WERI-Rb-1 (cell line): ENCODE data around the gene GMDS.

Experiments used
- DNase-seq: peaks from one replicate; pipeline ENCODE4 v3.0.0-alpha.2; 2020
- H3K27ac ChIP-seq: fragments of 250-450 bp; sonication (Bioruptor Pico); 2 replicates; pipeline ENCODE4 v1.5.1; 2020; ENCODE audit warnings: mild to moderate bottlenecking, moderate library complexity
- H3K27me3 ChIP-seq: fragments of 250-450 bp; sonication (Bioruptor Pico); 2 replicates; pipeline ENCODE4 v1.5.1; 2021; ENCODE audit warnings: mild to moderate bottlenecking, low read depth, moderate library complexity; ENCODE audit not compliant: insufficient read depth, severe bottlenecking
- H3K36me3 ChIP-seq: fragments of 250-450 bp; sonication (Bioruptor Pico); 2 replicates; pipeline ENCODE4 v1.5.1; 2020; ENCODE audit warnings: mild to moderate bottlenecking, moderate library complexity
- H3K4me3 ChIP-seq: 2 replicates; pipeline ENCODE4 v1.5.1; 2011; ENCODE audit warnings: low read depth, mild to moderate bottlenecking, control low read depth, low read length
- H3K9me3 ChIP-seq: fragments of 250-450 bp; sonication (Bioruptor Pico); 2 replicates; pipeline ENCODE4 v1.5.1; 2021; ENCODE audit warnings: mild to moderate bottlenecking, moderate library complexity; ENCODE audit not compliant: severe bottlenecking
- CTCF ChIP-seq: IDR thresholded peaks from 2 replicates; pipeline ENCODE4 v1.5.1; 2011; ENCODE audit warnings: low read depth, mild to moderate bottlenecking, control low read depth, inconsistent platforms, low read length

The GMDS gene

GRCh38 chr6:1579096-1579495 is 666.3 kb downstream of the GMDS start:
- Histone ChIP-seq H3K9me3 (no peaks in the 10 kb centered on the region), H3K27me3 (no peaks in the 10 kb centered on the region), H3K36me3 (no peaks in the 10 kb centered on the region), H3K4me3 (no peak overlapping the region), H3K27ac (no peak overlapping the region)
- no peak for TF ChIP-seq CTCF
- DNase-seq: no peak

- no peak for TF ChIP-seq CTCF
- DNase-seq: no peak
- no peaks in the 10 kb centered on the region for H3K9me3 ChIP-seq
- H3K36me3 ChIP-seq: no peaks in the 10 kb centered on the region
- H3K27me3 ChIP-seq: no peaks in the 10 kb centered on the region
- no peak overlapping the region for H3K4me3 ChIP-seq
- no peak overlapping the region for H3K27ac ChIP-seq
Measured at GRCh38 chr6:1577896-1578745, 667.3 kb downstream of the GMDS start.

GRCh38 chr6:1577146-1577680 is 668.2 kb downstream of the GMDS start:
- no peak for DNase-seq
- no peak overlapping the region for H3K27ac ChIP-seq
- H3K36me3 ChIP-seq: no peaks in the 10 kb centered on the region
- H3K9me3 ChIP-seq: no peaks in the 10 kb centered on the region
- H3K4me3 ChIP-seq: no peak overlapping the region
- no peaks in the 10 kb centered on the region for H3K27me3 ChIP-seq
- TF ChIP-seq CTCF: no peak

GRCh38 chr6:1576711-1577110 is 668.7 kb downstream of the GMDS start:
- H3K36me3 ChIP-seq: no peaks in the 10 kb centered on the region
- H3K4me3 ChIP-seq: no peak overlapping the region
- no peak for DNase-seq
- H3K27me3 ChIP-seq: no peaks in the 10 kb centered on the region
- no peaks in the 10 kb centered on the region for H3K9me3 ChIP-seq
- no peak for TF ChIP-seq CTCF
- no peak overlapping the region for H3K27ac ChIP-seq

- H3K4me3 ChIP-seq: no peak overlapping the region
- H3K27ac ChIP-seq: no peak overlapping the region
- no peak for TF ChIP-seq CTCF
- H3K36me3 ChIP-seq: no peaks in the 10 kb centered on the region
- DNase-seq: no peak
- peaks cover 5% of the 10 kb centered on the region for H3K9me3 ChIP-seq
- H3K27me3 ChIP-seq: no peaks in the 10 kb centered on the region
Measured at GRCh38 chr6:1576166-1576565, 669.2 kb downstream of the GMDS start.
